ENCODE results near the gene ZGRF1. TPM values are rescaled to one million over a fixed set of nuclear protein-coding genes. Genes with fewer than 3 reads are reported as not detected.

ZGRF1 gene
- total and polyA plus RNA-seq, 10 of the 15 experiments (the other 5 are each of a cell fraction or from before 2014, with no cell fraction given), result 8.5 to 32.1 (median 20.1) TPM

- ChIA-PET CTCF (interaction anchor here (0.7 kb wide), 1 partner anchor 129 kb away, joined by 3 read pairs; no protein-coding TSS in a partner anchor), POLR2A (interaction anchor here (0.7 kb wide), 1 partner anchor 381 kb away, joined by 4 read pairs; no protein-coding TSS in a partner anchor), RAD21 (ENCODE audit: unreplicated experiment) (interaction anchor here (2.5 kb wide), 1 partner anchor 14 kb away, joined by 8 read pairs; no protein-coding TSS in a partner anchor), SMC1A (ENCODE audit: uncharacterized antibody, unreplicated experiment) (interaction anchor here (1.0 kb wide), 1 partner anchor 78 kb away, joined by 3 read pairs; no protein-coding TSS in a partner anchor)
- Histone ChIP-seq H3K36me3 (ENCODE audit: control insufficient read depth in 2 of 2, insufficient read depth in 2 of 2, low read length in 1 of 2) (no peaks in the 10 kb centered on the region), H3K9ac (ENCODE audit: control insufficient read depth, insufficient read depth, low read length) (no peak overlapping the region), H3K79me2 (ENCODE audit: control insufficient read depth, insufficient read depth, low read length) (no peaks in the 10 kb centered on the region), H3K9me3 (replicated peaks; ENCODE audit: control insufficient read depth, insufficient read depth, low read length) (no peaks in the 10 kb centered on the region; the same call in 2 of the 3 replicates), H3K4me3 (no peak overlapping the region), H3K4me2 (ENCODE audit: control insufficient read depth, insufficient read depth) (no peak overlapping the region), H3K27me3 (replicated peaks in 1 of 2; ENCODE audit: control insufficient read depth in 2 of 2, insufficient read depth in 2 of 2, low read length in 1 of 2) (peaks cover 10 to 15% of the 10 kb centered on the region in 2 experiments; a peak in 3 of 4 replicates), H4K20me1 (ENCODE audit: control insufficient read depth, insufficient read depth) (no peaks in the 10 kb centered on the region), H3K27ac (ENCODE audit: control insufficient read depth, insufficient read depth) (no peak overlapping the region), H2AFZ (ENCODE audit: control insufficient read depth, low read depth, low read length) (no peak overlapping the region), H3K4me1 (ENCODE audit: control insufficient read depth, insufficient read depth, low read length) (no peaks in the 10 kb centered on the region)
- DNase-seq (ENCODE audit: low read depth, low spot score) (no peak), ATAC-seq (no peak), FAIRE-seq (no peak)
- intact Hi-C loops (cut with micrococcal nuclease; ENCODE audit: unreplicated experiment) (no loop called here), in situ Hi-C loops (cut with MboI) (no loop called here)
- TF ChIP-seq CBX5 (IDR thresholded peaks at IDR 0.05; ENCODE audit: low read depth), result no peak
- TF ChIP-seq TCF7 (IDR thresholded peaks at IDR 0.05; ENCODE audit: borderline replicate concordance), result no peak
- TF ChIP-seq, protein P1, sequence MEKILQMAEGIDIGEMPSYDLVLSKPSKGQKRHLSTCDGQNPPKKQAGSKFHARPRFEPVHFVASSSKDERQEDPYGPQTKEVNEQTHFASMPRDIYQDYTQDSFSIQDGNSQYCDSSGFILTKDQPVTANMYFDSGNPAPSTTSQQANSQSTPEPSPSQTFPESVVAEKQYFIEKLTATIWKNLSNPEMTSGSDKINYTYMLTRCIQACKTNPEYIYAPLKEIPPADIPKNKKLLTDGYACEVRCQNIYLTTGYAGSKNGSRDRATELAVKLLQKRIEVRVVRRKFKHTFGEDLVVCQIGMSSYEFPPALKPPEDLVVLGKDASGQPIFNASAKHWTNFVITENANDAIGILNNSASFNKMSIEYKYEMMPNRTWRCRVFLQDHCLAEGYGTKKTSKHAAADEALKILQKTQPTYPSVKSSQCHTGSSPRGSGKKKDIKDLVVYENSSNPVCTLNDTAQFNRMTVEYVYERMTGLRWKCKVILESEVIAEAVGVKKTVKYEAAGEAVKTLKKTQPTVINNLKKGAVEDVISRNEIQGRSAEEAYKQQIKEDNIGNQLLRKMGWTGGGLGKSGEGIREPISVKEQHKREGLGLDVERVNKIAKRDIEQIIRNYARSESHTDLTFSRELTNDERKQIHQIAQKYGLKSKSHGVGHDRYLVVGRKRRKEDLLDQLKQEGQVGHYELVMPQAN (conservative IDR thresholded peaks at IDR 0.05), result no peak
- TF ChIP-seq ESRRA (IDR thresholded peaks at IDR 0.05; ENCODE audit: low read length), result no peak
- no peak for TF ChIP-seq ZNF687 (IDR thresholded peaks at IDR 0.05)
- TF ChIP-seq, protein P2, sequence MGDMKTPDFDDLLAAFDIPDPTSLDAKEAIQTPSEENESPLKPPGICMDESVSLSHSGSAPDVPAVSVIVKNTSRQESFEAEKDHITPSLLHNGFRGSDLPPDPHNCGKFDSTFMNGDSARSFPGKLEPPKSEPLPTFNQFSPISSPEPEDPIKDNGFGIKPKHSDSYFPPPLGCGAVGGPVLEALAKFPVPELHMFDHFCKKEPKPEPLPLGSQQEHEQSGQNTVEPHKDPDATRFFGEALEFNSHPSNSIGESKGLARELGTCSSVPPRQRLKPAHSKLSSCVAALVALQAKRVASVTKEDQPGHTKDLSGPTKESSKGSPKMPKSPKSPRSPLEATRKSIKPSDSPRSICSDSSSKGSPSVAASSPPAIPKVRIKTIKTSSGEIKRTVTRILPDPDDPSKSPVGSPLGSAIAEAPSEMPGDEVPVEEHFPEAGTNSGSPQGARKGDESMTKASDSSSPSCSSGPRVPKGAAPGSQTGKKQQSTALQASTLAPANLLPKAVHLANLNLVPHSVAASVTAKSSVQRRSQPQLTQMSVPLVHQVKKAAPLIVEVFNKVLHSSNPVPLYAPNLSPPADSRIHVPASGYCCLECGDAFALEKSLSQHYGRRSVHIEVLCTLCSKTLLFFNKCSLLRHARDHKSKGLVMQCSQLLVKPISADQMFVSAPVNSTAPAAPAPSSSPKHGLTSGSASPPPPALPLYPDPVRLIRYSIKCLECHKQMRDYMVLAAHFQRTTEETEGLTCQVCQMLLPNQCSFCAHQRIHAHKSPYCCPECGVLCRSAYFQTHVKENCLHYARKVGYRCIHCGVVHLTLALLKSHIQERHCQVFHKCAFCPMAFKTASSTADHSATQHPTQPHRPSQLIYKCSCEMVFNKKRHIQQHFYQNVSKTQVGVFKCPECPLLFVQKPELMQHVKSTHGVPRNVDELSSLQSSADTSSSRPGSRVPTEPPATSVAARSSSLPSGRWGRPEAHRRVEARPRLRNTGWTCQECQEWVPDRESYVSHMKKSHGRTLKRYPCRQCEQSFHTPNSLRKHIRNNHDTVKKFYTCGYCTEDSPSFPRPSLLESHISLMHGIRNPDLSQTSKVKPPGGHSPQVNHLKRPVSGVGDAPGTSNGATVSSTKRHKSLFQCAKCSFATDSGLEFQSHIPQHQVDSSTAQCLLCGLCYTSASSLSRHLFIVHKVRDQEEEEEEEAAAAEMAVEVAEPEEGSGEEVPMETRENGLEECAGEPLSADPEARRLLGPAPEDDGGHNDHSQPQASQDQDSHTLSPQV (IDR thresholded peaks at IDR 0.05), result no peak
- no peak for TF ChIP-seq E2F4 (IDR thresholded peaks at IDR 0.05; ENCODE audit: low read depth, low read length)
- WGBS (ENCODE audit: insufficient coverage, insufficient replicate concordance, low lambda C conversion rate, missing lambda C conversion rate), result 35% methylated on average over 6 of the region's 6 CpGs
- BruUV-seq (replicated peaks), result no TSS peak
These were observed 128.4 kb downstream of the ZGRF1 start for GRCh38 chr4:112508356-112508755.

Data from GM12878 (cell line).